ENCODE results near the gene PIK3R6.

Gene PIK3R6

GRCh38 chr17:8766731-8767130, 100.7 kb downstream of the PIK3R6 start:
- TF ChIP-seq, protein P1, sequence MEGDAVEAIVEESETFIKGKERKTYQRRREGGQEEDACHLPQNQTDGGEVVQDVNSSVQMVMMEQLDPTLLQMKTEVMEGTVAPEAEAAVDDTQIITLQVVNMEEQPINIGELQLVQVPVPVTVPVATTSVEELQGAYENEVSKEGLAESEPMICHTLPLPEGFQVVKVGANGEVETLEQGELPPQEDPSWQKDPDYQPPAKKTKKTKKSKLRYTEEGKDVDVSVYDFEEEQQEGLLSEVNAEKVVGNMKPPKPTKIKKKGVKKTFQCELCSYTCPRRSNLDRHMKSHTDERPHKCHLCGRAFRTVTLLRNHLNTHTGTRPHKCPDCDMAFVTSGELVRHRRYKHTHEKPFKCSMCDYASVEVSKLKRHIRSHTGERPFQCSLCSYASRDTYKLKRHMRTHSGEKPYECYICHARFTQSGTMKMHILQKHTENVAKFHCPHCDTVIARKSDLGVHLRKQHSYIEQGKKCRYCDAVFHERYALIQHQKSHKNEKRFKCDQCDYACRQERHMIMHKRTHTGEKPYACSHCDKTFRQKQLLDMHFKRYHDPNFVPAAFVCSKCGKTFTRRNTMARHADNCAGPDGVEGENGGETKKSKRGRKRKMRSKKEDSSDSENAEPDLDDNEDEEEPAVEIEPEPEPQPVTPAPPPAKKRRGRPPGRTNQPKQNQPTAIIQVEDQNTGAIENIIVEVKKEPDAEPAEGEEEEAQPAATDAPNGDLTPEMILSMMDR (IDR thresholded peaks at IDR 0.05; ENCODE audit: insufficient read depth, low read length, poor library complexity, severe bottlenecking) = no peak
- no peak for DNase-seq (ENCODE audit: extremely low read depth, insufficient read length)
- H3K4me3 ChIP-seq (replicated peaks; ENCODE audit: low read depth, low read length) = no peak overlapping the region

GRCh38 chr17:8762012-8762411, 105.5 kb downstream of the PIK3R6 start:
- Histone ChIP-seq H3K27me3 (replicated peaks; ENCODE audit: control insufficient read depth, insufficient read depth, low read length) (no peaks in the 10 kb centered on the region), H3K4me3 (replicated peaks; ENCODE audit: low read depth, low read length) (no peak overlapping the region), H3K36me3 (ENCODE audit: control insufficient read depth, insufficient read depth, low read length) (no peaks in the 10 kb centered on the region)
- no peak for DNase-seq (ENCODE audit: extremely low read depth, insufficient read length)
- TF ChIP-seq, protein P1 (IDR thresholded peaks at IDR 0.05; ENCODE audit: insufficient read depth, low read length, poor library complexity, severe bottlenecking) = no peak

More at GRCh38 chr17:8766731-8767130, 100.7 kb downstream of the PIK3R6 start:
- Histone ChIP-seq H3K27me3 (replicated peaks; ENCODE audit: control insufficient read depth, insufficient read depth, low read length) (no peaks in the 10 kb centered on the region), H3K36me3 (ENCODE audit: control insufficient read depth, insufficient read depth, low read length) (no peaks in the 10 kb centered on the region)

GRCh38 chr17:8758137-8758596, 109.3 kb downstream of the PIK3R6 start, which contains the start of gene SPDYE4:
TSS of gene SPDYE4 (minus strand) at chr17:8758546. CDS start at chr17:8758382, 164 bp downstream.
- Histone ChIP-seq H3K27me3 (replicated peaks; ENCODE audit: control insufficient read depth, insufficient read depth, low read length) (no peaks in the 10 kb centered on the region), H3K36me3 (ENCODE audit: control insufficient read depth, insufficient read depth, low read length) (no peaks in the 10 kb centered on the region), H3K4me3 (replicated peaks; ENCODE audit: low read depth, low read length) (no peak within 1 kb of the TSS)
- TF ChIP-seq, protein P1 (IDR thresholded peaks at IDR 0.05; ENCODE audit: insufficient read depth, low read length, poor library complexity, severe bottlenecking) = no peak
- no peak for DNase-seq (ENCODE audit: extremely low read depth, insufficient read length)

GRCh38 chr17:8757189-8757588, 110.3 kb downstream of the PIK3R6 start:
- DNase-seq (ENCODE audit: extremely low read depth, insufficient read length) = no peak
- H3K36me3 ChIP-seq (ENCODE audit: control insufficient read depth, insufficient read depth, low read length) = no peaks in the 10 kb centered on the region
- no peak overlapping the region for H3K4me3 ChIP-seq (replicated peaks; ENCODE audit: low read depth, low read length)
- TF ChIP-seq, protein P1 (IDR thresholded peaks at IDR 0.05; ENCODE audit: insufficient read depth, low read length, poor library complexity, severe bottlenecking) = no peak
- H3K27me3 ChIP-seq (replicated peaks; ENCODE audit: control insufficient read depth, insufficient read depth, low read length) = no peaks in the 10 kb centered on the region

DNA sequence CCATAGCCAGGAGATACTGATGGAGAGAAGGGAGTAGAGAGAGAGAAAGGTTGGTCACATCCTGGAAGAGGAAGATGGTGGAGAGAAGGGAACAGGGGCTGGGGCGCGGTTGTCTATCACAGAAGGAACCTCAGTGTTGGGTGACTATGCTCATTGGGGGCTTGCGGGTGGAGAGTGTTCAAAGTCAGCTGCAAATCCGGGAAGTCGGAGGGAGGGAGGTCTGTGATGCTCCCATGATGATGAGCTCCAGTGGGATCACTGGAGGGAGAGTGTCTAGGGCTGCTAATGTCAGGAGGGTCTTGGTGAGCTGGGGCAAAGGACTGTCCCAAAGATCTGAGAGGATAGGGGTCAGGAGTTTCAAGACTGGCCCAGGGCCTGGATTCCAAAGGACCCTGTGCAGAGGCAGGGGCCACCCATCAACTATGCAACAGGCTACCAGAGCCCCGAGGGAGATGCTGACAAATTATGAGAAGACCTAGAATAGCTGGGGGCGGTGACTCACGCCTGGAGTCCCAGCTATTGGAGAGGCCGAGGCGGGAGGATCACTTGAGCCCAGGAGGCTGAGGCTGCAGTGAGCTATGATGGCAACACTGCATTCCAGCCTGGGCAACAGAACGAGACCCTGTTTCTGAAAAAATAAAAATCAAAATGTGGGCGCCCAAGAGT, 111.8 kb downstream of the PIK3R6 start:
- no peaks in the 10 kb centered on the region for H3K27me3 ChIP-seq (replicated peaks; ENCODE audit: control insufficient read depth, insufficient read depth, low read length)
- DNase-seq (ENCODE audit: extremely low read depth, insufficient read length) = no peak
- no peak overlapping the region for H3K4me3 ChIP-seq (replicated peaks; ENCODE audit: low read depth, low read length)
- TF ChIP-seq, protein P1 (IDR thresholded peaks at IDR 0.05; ENCODE audit: insufficient read depth, low read length, poor library complexity, severe bottlenecking) = no peak
- no peaks in the 10 kb centered on the region for H3K36me3 ChIP-seq (ENCODE audit: control insufficient read depth, insufficient read depth, low read length)
